Measurements from ENCODE around the gene MXRA8.

- TF ChIP-seq, protein P1, sequence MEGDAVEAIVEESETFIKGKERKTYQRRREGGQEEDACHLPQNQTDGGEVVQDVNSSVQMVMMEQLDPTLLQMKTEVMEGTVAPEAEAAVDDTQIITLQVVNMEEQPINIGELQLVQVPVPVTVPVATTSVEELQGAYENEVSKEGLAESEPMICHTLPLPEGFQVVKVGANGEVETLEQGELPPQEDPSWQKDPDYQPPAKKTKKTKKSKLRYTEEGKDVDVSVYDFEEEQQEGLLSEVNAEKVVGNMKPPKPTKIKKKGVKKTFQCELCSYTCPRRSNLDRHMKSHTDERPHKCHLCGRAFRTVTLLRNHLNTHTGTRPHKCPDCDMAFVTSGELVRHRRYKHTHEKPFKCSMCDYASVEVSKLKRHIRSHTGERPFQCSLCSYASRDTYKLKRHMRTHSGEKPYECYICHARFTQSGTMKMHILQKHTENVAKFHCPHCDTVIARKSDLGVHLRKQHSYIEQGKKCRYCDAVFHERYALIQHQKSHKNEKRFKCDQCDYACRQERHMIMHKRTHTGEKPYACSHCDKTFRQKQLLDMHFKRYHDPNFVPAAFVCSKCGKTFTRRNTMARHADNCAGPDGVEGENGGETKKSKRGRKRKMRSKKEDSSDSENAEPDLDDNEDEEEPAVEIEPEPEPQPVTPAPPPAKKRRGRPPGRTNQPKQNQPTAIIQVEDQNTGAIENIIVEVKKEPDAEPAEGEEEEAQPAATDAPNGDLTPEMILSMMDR (IDR thresholded peaks at IDR 0.05; ENCODE audit: insufficient read depth, low read length, poor library complexity, severe bottlenecking): no peak
- no peak for TF ChIP-seq EZH2phosphoT487 (conservative IDR thresholded peaks at IDR 0.05; ENCODE audit: low read length)
Measured at GRCh38 chr1:1325288-1326074, 32.9 kb downstream of the MXRA8 start.
